Activated naive CD4-positive, alpha-beta T cell treated with anti-CD3 and anti-CD28 coated beads for 36 hours (primary cell): ENCODE data around the gene NCOA1. TPM values are rescaled to one million over a fixed set of nuclear protein-coding genes. Genes with fewer than 3 reads are reported as not detected.

ENCODE experiments used
- CTCF ChIA-PET: fragments of 350-600 bp; sonication (Branson Sonifier 250); formaldehyde crosslinking; loops from one replicate; lab custom pipeline; 2021; ENCODE audit warnings: antibody characterized with exemption; lab: Charles Lee
- DNase-seq: peaks from one replicate; pipeline ENCODE4 v3.0.0-alpha.2; 2020
- H3K27ac Mint-ChIP-seq: one replicate; pipeline ENCODE4 v1.8.0; 2021; ENCODE audit warnings: mild to moderate bottlenecking, mixed read lengths
- H3K27me3 Mint-ChIP-seq: one replicate; pipeline ENCODE4 v1.8.0; 2021; ENCODE audit warnings: low read depth, mixed read lengths
- H3K36me3 Mint-ChIP-seq: one replicate; pipeline ENCODE4 v1.8.0; 2021; ENCODE audit warnings: low read depth, mixed read lengths
- H3K4me1 Mint-ChIP-seq: one replicate; pipeline ENCODE4 v1.8.0; 2021; ENCODE audit warnings: low read depth, mixed read lengths
- H3K4me3 Mint-ChIP-seq: one replicate; pipeline ENCODE4 v1.8.0; 2021; ENCODE audit warnings: mild to moderate bottlenecking, moderate library complexity, mixed read lengths
- H3K9me3 Mint-ChIP-seq: one replicate; pipeline ENCODE4 v1.8.0; 2021; ENCODE audit warnings: mixed read lengths
- intact Hi-C: fragments of 100-400 bp; cut with micrococcal nuclease; formaldehyde crosslinking; loops from one replicate; pipeline ENCODE4 v1.15.1; 2023
- total RNA-seq, 2 experiments: library from RNA; stranded (reverse); gene quantifications; one replicate each; pipeline ENCODE4 v1.2.3, GENCODE V29; 2021

NCOA1 gene
- total RNA-seq, 2 experiments from 2014 or later = 14.0 to 15.4 TPM

- Mint-ChIP-seq H3K27me3 (no peaks in the 10 kb centered on the region), H3K9me3 (no peaks in the 10 kb centered on the region), H3K4me3 (no peak overlapping the region), H3K4me1 (peaks cover 24% of the 10 kb centered on the region), H3K36me3 (peaks cover 2% of the 10 kb centered on the region), H3K27ac (no peak overlapping the region)
- DNase-seq = no peak
- CTCF ChIA-PET = no interaction called here
- intact Hi-C loops = no loop called here
Measured at GRCh38 chr2:24623535-24623934, 132.5 kb downstream of the NCOA1 start.

GRCh38 chr2:24625728-24626127 lies 134.7 kb downstream of the NCOA1 start:
- Mint-ChIP-seq H3K36me3 (peaks cover 2% of the 10 kb centered on the region), H3K27ac (no peak overlapping the region), H3K27me3 (no peaks in the 10 kb centered on the region), H3K4me1 (peaks cover 27% of the 10 kb centered on the region), H3K4me3 (no peak overlapping the region), H3K9me3 (no peaks in the 10 kb centered on the region)
- CTCF ChIA-PET = interaction anchor here (0.7 to 1.1 kb wide), 2 partner anchors 95 to 491 kb away, joined by 3 read pairs; no protein-coding TSS in a partner anchor
- DNase-seq = no peak
- intact Hi-C loops = loop anchor here (5.0 kb wide), 1 partner anchor 43 kb away; no protein-coding TSS in a partner anchor

- intact Hi-C loops = loop anchor here (5.0 kb wide), 1 partner anchor 44 kb away; no protein-coding TSS in a partner anchor
- Mint-ChIP-seq H3K4me3 (no peak overlapping the region), H3K27me3 (no peaks in the 10 kb centered on the region), H3K9me3 (no peaks in the 10 kb centered on the region), H3K36me3 (peaks cover 2% of the 10 kb centered on the region), H3K4me1 (peaks cover 27% of the 10 kb centered on the region), H3K27ac (no peak overlapping the region)
- CTCF ChIA-PET = interaction anchor here (1.1 kb wide), 1 partner anchor 95 kb away, joined by 3 read pairs; no protein-coding TSS in a partner anchor
- no peak for DNase-seq
Measured at GRCh38 chr2:24626131-24626530, 135.1 kb downstream of the NCOA1 start.

GRCh38 chr2:24628746-24629145 lies 137.7 kb downstream of the NCOA1 start:
- no peaks in the 10 kb centered on the region for H3K9me3 Mint-ChIP-seq
- no peak for DNase-seq
- H3K27me3 Mint-ChIP-seq = no peaks in the 10 kb centered on the region
- intact Hi-C loops = loop anchor here (5.0 kb wide), 1 partner anchor 46 kb away; no protein-coding TSS in a partner anchor
- H3K27ac Mint-ChIP-seq = no peak overlapping the region
- peaks cover 21% of the 10 kb centered on the region for H3K4me1 Mint-ChIP-seq
- H3K36me3 Mint-ChIP-seq = no peaks in the 10 kb centered on the region
- CTCF ChIA-PET = interaction anchor here (0.6 to 1.1 kb wide), 3 partner anchors 24 to 942 kb away, joined by 3 to 5 read pairs (median 3); no protein-coding TSS in a partner anchor
- no peak overlapping the region for H3K4me3 Mint-ChIP-seq

- Mint-ChIP-seq H3K36me3 (no peaks in the 10 kb centered on the region), H3K9me3 (no peaks in the 10 kb centered on the region), H3K27me3 (no peaks in the 10 kb centered on the region), H3K4me1 (peaks cover 3% of the 10 kb centered on the region), H3K27ac (no peak overlapping the region), H3K4me3 (no peak overlapping the region)
- intact Hi-C loops = no loop called here
- no peak for DNase-seq
- CTCF ChIA-PET = no interaction called here
Measured at GRCh38 chr2:24632172-24632571, 141.1 kb downstream of the NCOA1 start.

- intact Hi-C loops = no loop called here
- CTCF ChIA-PET = no interaction called here
- no peak for DNase-seq
- peaks cover 6% of the 10 kb centered on the region for H3K4me1 Mint-ChIP-seq
- no peaks in the 10 kb centered on the region for H3K9me3 Mint-ChIP-seq
- no peak overlapping the region for H3K4me3 Mint-ChIP-seq
- no peak overlapping the region for H3K27ac Mint-ChIP-seq
- H3K27me3 Mint-ChIP-seq = no peaks in the 10 kb centered on the region
- H3K36me3 Mint-ChIP-seq = no peaks in the 10 kb centered on the region
Measured at GRCh38 chr2:24635181-24635580, 144.1 kb downstream of the NCOA1 start.

DNA sequence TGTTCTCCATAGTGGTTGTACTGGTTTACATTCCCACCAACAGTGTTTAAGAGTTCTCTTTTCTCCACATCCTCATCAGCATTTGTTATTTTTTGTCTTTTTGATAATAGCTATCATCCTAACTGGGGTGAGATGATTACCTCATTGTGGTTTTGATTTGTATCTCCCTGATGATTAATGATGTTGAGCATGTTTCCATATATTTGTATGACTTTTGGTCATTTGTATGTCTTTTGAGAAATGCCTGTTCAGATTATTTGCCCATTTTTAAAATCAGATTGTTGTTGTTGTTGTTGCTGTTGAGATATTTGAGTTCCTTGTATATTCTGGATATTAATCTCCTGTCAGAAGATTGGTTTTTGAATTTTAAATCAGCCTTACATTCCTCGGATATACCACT lies 147.5 kb downstream of the NCOA1 start:
- CTCF ChIA-PET = no interaction called here
- H3K27ac Mint-ChIP-seq = no peak overlapping the region
- intact Hi-C loops = no loop called here
- no peak overlapping the region for H3K4me3 Mint-ChIP-seq
- peaks cover 9% of the 10 kb centered on the region for H3K4me1 Mint-ChIP-seq
- no peaks in the 10 kb centered on the region for H3K27me3 Mint-ChIP-seq
- no peaks in the 10 kb centered on the region for H3K9me3 Mint-ChIP-seq
- no peaks in the 10 kb centered on the region for H3K36me3 Mint-ChIP-seq
- no peak for DNase-seq

- CTCF ChIA-PET = no interaction called here
- Mint-ChIP-seq H3K36me3 (peaks cover 2% of the 10 kb centered on the region), H3K27ac (no peak overlapping the region), H3K9me3 (no peaks in the 10 kb centered on the region), H3K4me3 (no peak overlapping the region), H3K4me1 (peaks cover 9% of the 10 kb centered on the region), H3K27me3 (no peaks in the 10 kb centered on the region)
- DNase-seq = no peak
- intact Hi-C loops = no loop called here
Measured at GRCh38 chr2:24642351-24642750, 151.3 kb downstream of the NCOA1 start.

- Mint-ChIP-seq H3K27me3 (no peaks in the 10 kb centered on the region), H3K9me3 (no peaks in the 10 kb centered on the region), H3K27ac (no peak overlapping the region), H3K4me3 (no peak overlapping the region), H3K36me3 (peaks cover 2% of the 10 kb centered on the region), H3K4me1 (peaks cover 9% of the 10 kb centered on the region)
- no peak for DNase-seq
- CTCF ChIA-PET = no interaction called here
- intact Hi-C loops = no loop called here
Measured at GRCh38 chr2:24643051-24643450, 152.0 kb downstream of the NCOA1 start.

- Mint-ChIP-seq H3K4me3 (no peak overlapping the region), H3K36me3 (peaks cover 2% of the 10 kb centered on the region), H3K27me3 (no peaks in the 10 kb centered on the region), H3K4me1 (peaks cover 4% of the 10 kb centered on the region), H3K9me3 (no peaks in the 10 kb centered on the region), H3K27ac (no peak overlapping the region)
- intact Hi-C loops = no loop called here
- DNase-seq = no peak
- CTCF ChIA-PET = interaction anchor here (0.6 kb wide), 1 partner anchor 91 kb away, joined by 3 read pairs; no protein-coding TSS in a partner anchor
Measured at GRCh38 chr2:24644032-24644431, 153.0 kb downstream of the NCOA1 start.

DNA sequence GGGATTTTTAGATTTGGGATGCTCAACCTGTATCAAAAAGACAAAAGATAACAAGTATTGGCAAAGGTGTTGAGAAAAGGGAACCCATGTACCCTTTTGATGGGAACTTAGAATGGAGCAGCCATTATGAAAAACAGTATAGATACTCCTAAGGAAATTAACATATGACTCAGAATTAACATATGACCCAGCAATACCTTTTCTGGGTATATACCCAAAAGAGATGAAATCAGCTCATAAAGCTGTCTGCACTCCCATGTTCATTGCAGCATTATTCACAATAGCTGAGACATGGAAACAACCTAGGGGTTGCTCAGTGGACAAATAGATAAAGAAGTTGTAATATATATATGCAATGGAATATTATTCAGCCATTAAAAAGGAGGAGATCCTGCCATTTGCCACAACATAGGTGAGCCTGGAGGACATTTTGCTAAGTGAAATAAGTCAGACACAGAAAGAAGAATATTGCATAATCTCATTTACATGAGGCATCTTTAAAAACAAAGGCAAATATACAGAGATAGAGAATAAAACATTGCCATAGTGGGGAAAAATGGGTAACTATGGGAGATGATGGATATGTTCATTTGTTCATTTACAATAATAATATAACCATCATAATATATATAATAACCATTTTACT lies 160.1 kb downstream of the NCOA1 start:
- DNase-seq = no peak
- CTCF ChIA-PET = no interaction called here
- H3K36me3 Mint-ChIP-seq = peaks cover 2% of the 10 kb centered on the region
- H3K9me3 Mint-ChIP-seq = no peaks in the 10 kb centered on the region
- peaks cover 10% of the 10 kb centered on the region for H3K4me1 Mint-ChIP-seq
- intact Hi-C loops = no loop called here
- no peaks in the 10 kb centered on the region for H3K27me3 Mint-ChIP-seq
- H3K4me3 Mint-ChIP-seq = no peak overlapping the region
- no peak overlapping the region for H3K27ac Mint-ChIP-seq

DNA sequence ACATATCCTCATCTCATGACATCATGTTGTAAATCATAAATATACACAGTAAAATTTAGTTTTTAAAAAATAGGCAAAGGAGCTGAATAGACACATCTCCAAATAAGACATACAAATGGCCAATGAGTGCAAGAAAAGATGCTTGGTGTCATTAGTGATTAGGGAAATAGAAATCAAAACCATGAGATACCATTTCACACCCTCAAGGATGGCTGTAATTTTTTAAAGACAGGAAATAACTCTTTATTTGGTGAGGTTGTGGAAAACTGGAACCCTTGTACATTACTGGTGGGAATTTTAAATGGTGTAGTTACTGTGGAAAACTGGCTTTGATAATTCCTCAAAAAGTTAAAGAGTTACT lies 160.6 kb downstream of the NCOA1 start:
- intact Hi-C loops = no loop called here
- H3K27ac Mint-ChIP-seq = no peak overlapping the region
- no peaks in the 10 kb centered on the region for H3K9me3 Mint-ChIP-seq
- no peak for DNase-seq
- no peak overlapping the region for H3K4me3 Mint-ChIP-seq
- H3K4me1 Mint-ChIP-seq = peaks cover 10% of the 10 kb centered on the region
- peaks cover 2% of the 10 kb centered on the region for H3K36me3 Mint-ChIP-seq
- CTCF ChIA-PET = no interaction called here
- no peaks in the 10 kb centered on the region for H3K27me3 Mint-ChIP-seq
